CD4-positive, alpha-beta T cell (primary cell): Measurements from ENCODE around the gene CFAP299. TPM values are rescaled to one million over a fixed set of nuclear protein-coding genes. Genes with fewer than 3 reads are reported as not detected.

ENCODE experiments used
- ATAC-seq: fragments of 200-7000 bp; cut with Tn5 transposase; one replicate; pipeline ENCODE4 v1.10.0; 2022; ENCODE audit warnings: mild to moderate bottlenecking; ENCODE audit not compliant: poor library complexity
- CTCF ChIA-PET: fragments of 350-600 bp; sonication (Branson Sonifier 250); formaldehyde crosslinking; loops from one replicate; lab custom pipeline; 2021; ENCODE audit warnings: antibody characterized with exemption, inconsistent platforms; lab: Charles Lee
- POLR2A ChIA-PET: fragments of 350-600 bp; sonication (Branson Sonifier 250); formaldehyde crosslinking; loops from one replicate; lab custom pipeline; 2021; ENCODE audit warnings: antibody characterized with exemption, inconsistent platforms; lab: Charles Lee
- DNase-seq, 14 experiments: peaks; one replicate each; pipeline ENCODE4 v3.0.0-alpha.2; 2013 to 2020; ENCODE audit warnings: mixed read lengths in 2 of 14
- H3K27ac ChIP-seq, 2 donors: one replicate each; pipeline versions ENCODE4 v1.5.1 to v1.7.0; 2013; ENCODE audit warnings: low read length in 2 of 2, low read depth in 1 of 2, mild to moderate bottlenecking in 1 of 2
- H3K27me3 ChIP-seq, 2 experiments: 1 replicate in 1 of 2; 2 replicates in 1 of 2; pipeline versions ENCODE4 v1.6.1 to v1.7.0; 2013; ENCODE audit warnings: low read length in 2 of 2, control low read depth in 1 of 2, mild to moderate bottlenecking in 1 of 2, moderate library complexity in 1 of 2; ENCODE audit not compliant: insufficient read depth in 2 of 2, control insufficient read depth in 1 of 2
- H3K36me3 ChIP-seq: one replicate; pipeline ENCODE4 v1.6.1; 2013; ENCODE audit warnings: low read length, control low read depth; ENCODE audit not compliant: insufficient read depth
- H3K4me1 ChIP-seq: one replicate; pipeline ENCODE4 v1.6.1; 2013; ENCODE audit warnings: low read length, control low read depth; ENCODE audit not compliant: insufficient read depth
- H3K4me3 ChIP-seq: one replicate; pipeline ENCODE4 v1.5.1; 2013; ENCODE audit warnings: mild to moderate bottlenecking, low read length, moderate library complexity
- H3K9me3 ChIP-seq, 2 experiments: 1 replicate in 1 of 2; 2 replicates in 1 of 2; pipeline versions ENCODE4 v1.6.1 to v1.7.0; 2013; ENCODE audit warnings: low read length in 2 of 2, mild to moderate bottlenecking in 2 of 2, control low read depth in 1 of 2, moderate library complexity in 1 of 2; ENCODE audit not compliant: control insufficient read depth in 1 of 2, insufficient read depth in 1 of 2
- H3K27ac Mint-ChIP-seq: one replicate; pipeline ENCODE4 v1.8.0; 2020; ENCODE audit warnings: mixed read lengths
- H3K27me3 Mint-ChIP-seq: one replicate; pipeline ENCODE4 v1.8.0; 2021; ENCODE audit warnings: mixed read lengths
- H3K36me3 Mint-ChIP-seq: one replicate; pipeline ENCODE4 v1.8.0; 2021; ENCODE audit warnings: low read depth, mixed read lengths
- H3K4me1 Mint-ChIP-seq: one replicate; pipeline ENCODE4 v1.8.0; 2021; ENCODE audit warnings: low read depth, mixed read lengths
- H3K4me3 Mint-ChIP-seq: one replicate; pipeline ENCODE4 v1.8.0; 2020; ENCODE audit warnings: mild to moderate bottlenecking, mixed read lengths
- H3K9me3 Mint-ChIP-seq: one replicate; pipeline ENCODE4 v1.8.0; 2020; ENCODE audit warnings: mixed read lengths
- intact Hi-C, 2 experiments: fragments of 100-400 bp; cut with DNase I in 1 of 2; cut with micrococcal nuclease in 1 of 2; formaldehyde crosslinking; loops; one replicate each; pipeline versions ENCODE4 v1.15.1 to v1.9.0; 2023 to 2025; cut with DNase I, micrococcal nuclease
- total RNA-seq, 174 experiments: library from RNA in 2 of 174; stranded (reverse) in 2 of 174; gene quantifications; one replicate each; pipeline ENCODE4 v1.2.3 and lab custom pipeline; 2021 to 2026
- TF ChIP-seq, protein P1 (sequence below): fragments of 200-600 bp; IDR thresholded peaks from one replicate; pipeline ENCODE4 v1.8.0; 2022; ENCODE audit warnings: antibody characterized with exemption, mild to moderate bottlenecking

CFAP299 gene
- total RNA-seq, 2 experiments from 2014 or later, result not detected

DNA sequence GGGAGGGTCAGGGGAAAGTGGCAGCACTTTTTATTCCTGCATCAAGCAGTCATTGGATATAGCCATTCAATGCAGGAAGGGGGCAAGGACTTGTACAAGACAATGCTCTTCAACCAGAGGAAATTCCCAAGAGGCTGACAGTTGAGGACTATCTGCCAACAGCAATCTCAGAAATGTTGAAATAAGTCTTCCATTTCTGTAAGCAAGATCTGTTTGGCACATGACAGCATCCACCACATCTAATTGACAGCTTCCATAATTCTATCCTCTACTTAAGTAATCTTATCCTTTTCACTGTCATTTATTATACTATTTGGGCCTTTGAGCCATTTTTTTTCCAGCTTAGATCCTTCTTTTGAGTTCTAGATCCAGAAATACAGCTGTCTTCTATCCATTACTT, 110.7 kb downstream of the CFAP299 start:
- H3K9me3 Mint-ChIP-seq, result peaks cover 19% of the 10 kb centered on the region
- ATAC-seq, result no peak
- H3K27me3 Mint-ChIP-seq, result no peaks in the 10 kb centered on the region
- no peaks in the 10 kb centered on the region for H3K4me1 Mint-ChIP-seq
- intact Hi-C loops, result loop anchor here in 1 of 2 experiments (5.0 kb wide), 1 partner anchor 51 kb away; no protein-coding TSS in a partner anchor
- no peaks in the 10 kb centered on the region for H3K27me3 ChIP-seq
- no peak overlapping the region for H3K27ac ChIP-seq
- H3K9me3 ChIP-seq, result peaks cover 5 to 7% of the 10 kb centered on the region in 2 experiments
- H3K4me3 ChIP-seq, result no peak overlapping the region
- peaks cover 37% of the 10 kb centered on the region for H3K36me3 Mint-ChIP-seq
- no peaks in the 10 kb centered on the region for H3K4me1 ChIP-seq
- H3K4me3 Mint-ChIP-seq, result no peak overlapping the region
- ChIA-PET POLR2A (no interaction called here), CTCF (no interaction called here)
- DNase-seq, result no peak
- no peaks in the 10 kb centered on the region for H3K36me3 ChIP-seq
- H3K27ac Mint-ChIP-seq, result no peak overlapping the region
- TF ChIP-seq, protein P1, sequence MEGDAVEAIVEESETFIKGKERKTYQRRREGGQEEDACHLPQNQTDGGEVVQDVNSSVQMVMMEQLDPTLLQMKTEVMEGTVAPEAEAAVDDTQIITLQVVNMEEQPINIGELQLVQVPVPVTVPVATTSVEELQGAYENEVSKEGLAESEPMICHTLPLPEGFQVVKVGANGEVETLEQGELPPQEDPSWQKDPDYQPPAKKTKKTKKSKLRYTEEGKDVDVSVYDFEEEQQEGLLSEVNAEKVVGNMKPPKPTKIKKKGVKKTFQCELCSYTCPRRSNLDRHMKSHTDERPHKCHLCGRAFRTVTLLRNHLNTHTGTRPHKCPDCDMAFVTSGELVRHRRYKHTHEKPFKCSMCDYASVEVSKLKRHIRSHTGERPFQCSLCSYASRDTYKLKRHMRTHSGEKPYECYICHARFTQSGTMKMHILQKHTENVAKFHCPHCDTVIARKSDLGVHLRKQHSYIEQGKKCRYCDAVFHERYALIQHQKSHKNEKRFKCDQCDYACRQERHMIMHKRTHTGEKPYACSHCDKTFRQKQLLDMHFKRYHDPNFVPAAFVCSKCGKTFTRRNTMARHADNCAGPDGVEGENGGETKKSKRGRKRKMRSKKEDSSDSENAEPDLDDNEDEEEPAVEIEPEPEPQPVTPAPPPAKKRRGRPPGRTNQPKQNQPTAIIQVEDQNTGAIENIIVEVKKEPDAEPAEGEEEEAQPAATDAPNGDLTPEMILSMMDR, result no peak

- no peaks in the 10 kb centered on the region for H3K27me3 Mint-ChIP-seq
Observed at GRCh38 chr4:80446664-80447063, 111.1 kb downstream of the CFAP299 start.

DNA sequence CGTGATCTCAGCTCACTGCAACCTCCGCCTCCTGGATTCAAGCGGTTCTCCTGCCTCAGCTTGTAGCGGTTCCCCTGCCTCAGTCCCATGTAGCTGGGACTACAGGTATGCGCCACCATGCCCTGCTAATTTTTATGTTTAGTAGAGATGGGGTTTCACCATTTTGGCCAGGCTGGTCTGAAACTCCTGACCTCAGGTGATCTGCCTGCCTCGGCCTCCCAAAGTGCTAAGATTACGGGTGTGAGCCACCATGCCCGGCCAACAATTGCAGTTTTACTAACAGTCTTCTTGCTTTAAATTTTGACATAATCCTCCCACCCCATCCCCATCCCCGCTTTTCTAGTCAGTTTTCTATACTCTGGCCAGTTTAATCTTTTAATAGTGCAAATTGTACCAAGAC, 112.0 kb downstream of the CFAP299 start:
- Histone ChIP-seq H3K36me3 (no peaks in the 10 kb centered on the region), H3K27me3 (no peaks in the 10 kb centered on the region), H3K4me3 (no peak overlapping the region), H3K4me1 (no peaks in the 10 kb centered on the region), H3K9me3 (peaks cover 7 to 9% of the 10 kb centered on the region in 2 experiments), H3K27ac (no peak overlapping the region)
- ChIA-PET CTCF (no interaction called here), POLR2A (no interaction called here)
- TF ChIP-seq, protein P1, result no peak
- H3K27me3 Mint-ChIP-seq, result no peaks in the 10 kb centered on the region
- no peak overlapping the region for H3K4me3 Mint-ChIP-seq
- no peak overlapping the region for H3K27ac Mint-ChIP-seq
- intact Hi-C loops, result loop anchor here in 1 of 2 experiments (5.0 kb wide), 1 partner anchor 50 kb away; no protein-coding TSS in a partner anchor
- peaks cover 29% of the 10 kb centered on the region for H3K36me3 Mint-ChIP-seq
- peaks cover 4% of the 10 kb centered on the region for H3K4me1 Mint-ChIP-seq
- H3K9me3 Mint-ChIP-seq, result peaks cover 11% of the 10 kb centered on the region
- DNase-seq, result no peak
- no peak for ATAC-seq

More at GRCh38 chr4:80446664-80447063, 111.1 kb downstream of the CFAP299 start:
- Mint-ChIP-seq H3K9me3 (peaks cover 17% of the 10 kb centered on the region), H3K4me1 (peaks cover 3% of the 10 kb centered on the region), H3K4me3 (no peak overlapping the region), H3K27ac (no peak overlapping the region), H3K36me3 (peaks cover 36% of the 10 kb centered on the region)
- no peak overlapping the region for H3K27ac ChIP-seq
- intact Hi-C loops, result loop anchor here in 1 of 2 experiments (5.0 kb wide), 1 partner anchor 51 kb away; no protein-coding TSS in a partner anchor
- no peak for DNase-seq
- TF ChIP-seq, protein P1, result no peak
- H3K36me3 ChIP-seq, result no peaks in the 10 kb centered on the region
- CTCF ChIA-PET, result no interaction called here
- POLR2A ChIA-PET, result no interaction called here
- H3K27me3 ChIP-seq, result no peaks in the 10 kb centered on the region
- H3K4me1 ChIP-seq, result no peaks in the 10 kb centered on the region
- H3K4me3 ChIP-seq, result no peak overlapping the region
- ATAC-seq, result no peak
- H3K9me3 ChIP-seq, result peaks cover 5 to 7% of the 10 kb centered on the region in 2 experiments
